AG04449 (cell line): Measurements from ENCODE around the gene TIMM10B.
A peak's percentile ranks its signal among the peaks of the same experiment; 100 is the strongest.

Source experiments
- CTCF ChIA-PET: fragments of 350-600 bp; formaldehyde crosslinking; extraction: SDS; loops from one replicate; lab custom pipeline; 2021; ENCODE audit warnings: antibody characterized with exemption; lab: Yijun Ruan, JAX
- POLR2A ChIA-PET: fragments of 400-600, 350-600 bp; formaldehyde crosslinking; extraction: SDS; loops from one replicate; lab custom pipeline; 2020; ENCODE audit warnings: antibody characterized with exemption, inconsistent platforms; lab: Yijun Ruan, JAX
- DNase-seq: peaks from one replicate; pipeline ENCODE4 v3.0.0-alpha.2; 2010; ENCODE audit warnings: low read depth, low spot score
- H3K4me3 ChIP-seq: 2 replicates; pipeline ENCODE4 v1.5.1; 2011; ENCODE audit warnings: low read depth, mild to moderate bottlenecking, control low read depth, low read length
- CTCF ChIP-seq: IDR thresholded peaks from one replicate; pipeline ENCODE4 v1.5.1; 2011; ENCODE audit warnings: mild to moderate bottlenecking, moderate library complexity, low read length, control low read depth, inconsistent platforms; ENCODE audit not compliant: insufficient read depth; ENCODE audit errors: missing control alignments

Gene TIMM10B, protein sequence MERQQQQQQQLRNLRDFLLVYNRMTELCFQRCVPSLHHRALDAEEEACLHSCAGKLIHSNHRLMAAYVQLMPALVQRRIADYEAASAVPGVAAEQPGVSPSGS

DNA sequence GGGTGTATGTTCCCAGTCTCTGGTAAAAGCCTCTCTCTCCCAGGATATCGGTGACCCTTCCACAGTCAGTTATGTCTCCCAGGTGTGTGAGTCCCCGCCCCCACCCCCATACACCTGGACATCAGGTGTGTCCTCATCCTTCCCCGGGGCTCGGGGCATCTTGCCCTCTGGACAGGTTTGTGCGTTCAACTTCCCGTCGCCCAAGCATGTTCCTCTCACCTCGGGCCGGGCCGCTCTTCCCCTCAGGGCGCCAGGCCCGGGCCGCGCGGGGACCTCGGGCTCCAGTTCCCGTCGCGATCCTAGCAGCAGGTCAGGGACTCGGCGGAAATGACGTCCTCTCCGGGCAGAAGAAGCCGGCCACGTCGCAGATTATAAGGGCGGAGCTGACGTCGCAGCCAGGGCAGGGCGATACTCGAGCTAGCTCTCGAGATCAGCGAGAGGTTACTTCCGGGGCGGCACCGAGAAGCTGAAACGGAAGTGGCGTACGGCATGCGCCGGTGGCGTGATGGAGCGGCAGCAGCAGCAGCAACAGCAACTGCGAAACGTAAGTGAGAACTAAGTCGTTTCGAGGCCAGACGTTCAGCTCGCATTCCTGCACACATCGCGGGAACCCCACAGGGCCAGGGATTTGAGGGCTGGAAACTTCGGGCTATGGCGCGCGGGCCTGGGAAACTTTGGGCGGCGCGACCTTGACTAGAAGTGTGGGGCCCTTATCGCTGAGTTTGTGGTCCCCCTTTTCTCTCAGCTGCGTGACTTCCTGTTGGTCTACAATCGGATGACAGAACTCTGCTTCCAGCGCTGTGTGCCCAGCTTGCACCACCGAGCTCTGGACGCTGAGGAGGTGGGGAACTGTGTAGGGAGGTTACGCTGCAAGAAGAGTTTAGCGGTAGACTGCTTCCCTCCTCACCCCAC, at the start of gene TIMM10B, which contains the start of gene ARFIP2:
TIMM10B (plus strand) TSS at position 490 of the 912 bp plus-strand sequence; CDS start at position 506, 16 bp downstream.
ARFIP2 (minus strand) TSS at position 320 of the 912 bp plus-strand sequence. CDS start 910 bp downstream, outside the sequence.
- peak within 1 kb of the TSS; percentile 99 for H3K4me3 ChIP-seq
- CTCF ChIA-PET: interaction anchor here (0.9 to 10.4 kb wide), 6 partner anchors 8 to 202 kb away, joined by 3 to 75 read pairs (median 10); partner anchors contain the start of gene MRPL17

DNA sequence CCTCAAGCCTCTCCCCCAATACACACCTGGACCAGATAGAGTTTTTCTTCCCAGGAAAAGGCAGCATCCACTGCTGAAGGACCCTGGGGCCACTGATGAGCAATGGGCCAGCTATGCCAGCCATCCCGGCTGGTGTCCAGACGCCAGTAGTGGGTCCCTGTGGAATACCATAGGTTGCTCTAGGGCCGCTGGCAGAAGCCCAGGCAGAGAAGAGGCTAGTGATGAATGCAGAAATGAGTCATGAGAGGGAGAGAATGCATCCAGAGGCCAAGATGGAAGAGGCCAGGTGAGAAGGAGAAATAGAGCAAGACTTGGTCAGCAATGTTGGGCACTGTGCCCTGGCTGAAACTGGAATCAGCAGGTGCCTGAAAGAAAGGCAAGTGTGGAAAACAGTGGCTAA, 49.4 kb upstream of the TIMM10B start:
- no peak for TF ChIP-seq CTCF
- POLR2A ChIA-PET: no interaction called here
- H3K4me3 ChIP-seq: no peak overlapping the region
- DNase-seq: peak; percentile 45
- CTCF ChIA-PET: interaction anchor here (1.5 to 6.5 kb wide), 3 partner anchors 11 to 53 kb away, joined by 8 to 85 read pairs (median 21); partner anchors contain the start of gene HPX

More for the DNA sequence above, at the start of gene TIMM10B, which contains the start of gene ARFIP2:
- POLR2A ChIA-PET: interaction anchor here (0.8 to 2.4 kb wide), 11 partner anchors 9 to 138 kb away, joined by 3 to 7 read pairs (median 4); partner anchors contain the start of genes APBB1, SMPD1, TAF10 and TPP1
- DNase-seq: peak; percentile 86
- no peak for TF ChIP-seq CTCF

GRCh38 chr11:6433998-6434660, 47.2 kb upstream of the TIMM10B start:
- ChIA-PET POLR2A (no interaction called here), CTCF (interaction anchor here (1.0 to 6.5 kb wide), 4 partner anchors 9 to 183 kb away, joined by 4 to 85 read pairs (median 6); partner anchors contain the start of gene HPX)
- no peak for TF ChIP-seq CTCF
- no peak overlapping the region for H3K4me3 ChIP-seq
- no peak for DNase-seq

- no peak for TF ChIP-seq CTCF
- POLR2A ChIA-PET: no interaction called here
- H3K4me3 ChIP-seq: no peak overlapping the region
- CTCF ChIA-PET: interaction anchor here (0.7 to 19.9 kb wide), 6 partner anchors 14 to 58 kb away, joined by 3 to 701 read pairs (median 80); partner anchors contain the start of genes APBB1, SMPD1 and TIMM10B
- no peak for DNase-seq
These were observed 43.9 kb upstream of the TIMM10B start for GRCh38 chr11:6437423-6437822.

DNA sequence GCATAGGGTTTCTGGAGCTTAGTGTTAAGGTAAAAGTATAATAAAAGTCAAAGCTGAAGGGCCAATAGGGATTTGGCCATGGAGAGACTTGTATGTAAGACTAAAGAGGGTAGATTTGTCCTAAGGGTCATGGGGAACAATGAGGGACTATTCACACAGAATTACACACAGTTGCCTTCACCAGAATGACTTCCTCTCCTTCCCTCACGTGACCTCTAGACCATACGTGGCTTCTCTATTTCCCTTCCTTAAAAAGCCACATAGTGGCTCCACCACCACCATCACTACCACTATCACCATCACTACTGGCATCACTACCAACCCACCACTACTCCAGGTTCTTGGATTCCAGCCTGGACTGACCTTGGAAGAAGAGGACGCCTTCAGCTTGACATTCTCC, 43.3 kb upstream of the TIMM10B start:
- TF ChIP-seq CTCF: no peak
- CTCF ChIA-PET: interaction anchor here (0.7 to 19.9 kb wide), 11 partner anchors 9 to 67 kb away, joined by 3 to 701 read pairs (median 9); partner anchors contain the start of genes APBB1, SMPD1 and TIMM10B
- H3K4me3 ChIP-seq: no peak overlapping the region
- DNase-seq: no peak
- POLR2A ChIA-PET: no interaction called here
